SK-N-SH treated with all-trans-retinoic acid at 6 μM for 48 hours (cell line): ENCODE results near the gene NDUFA8.

ENCODE experiments used
- ATAC-seq: fragments of 200-7000 bp; cut with Tn5 transposase; 3 replicates; pipeline ENCODE4 v1.9.1; 2020; ENCODE audit warnings: mild to moderate bottlenecking, moderate library complexity
- ARNTL ChIP-seq: fragments of 450-650 bp; formaldehyde crosslinking; IDR thresholded peaks from 2 replicates; pipeline ENCODE4 v1.5.0; 2020; ENCODE audit warnings: low read depth, mild to moderate bottlenecking, moderate library complexity, borderline replicate concordance
- BACH2 ChIP-seq: fragments of 250-450 bp; sonication (Bioruptor Pico); IDR thresholded peaks from 2 replicates; pipeline ENCODE4 v1.9.0; 2021; ENCODE audit warnings: mild to moderate bottlenecking, borderline replicate concordance
- CSDC2 ChIP-seq: fragments of 250-450 bp; sonication (Bioruptor Pico); IDR thresholded peaks from 2 replicates; pipeline ENCODE4 v1.5.0; 2020; ENCODE audit warnings: mild to moderate bottlenecking, moderate library complexity
- ESRRG ChIP-seq: fragments of 250-450 bp; sonication (Bioruptor Pico); IDR thresholded peaks from 2 replicates; pipeline ENCODE4 v1.6.1; 2021; ENCODE audit warnings: mild to moderate bottlenecking
- GLIS3 ChIP-seq: fragments of 250-450 bp; sonication (Bioruptor Pico); IDR thresholded peaks from 2 replicates; pipeline ENCODE4 v1.5.0; 2020; ENCODE audit warnings: mild to moderate bottlenecking, moderate library complexity
- ISL1 ChIP-seq: fragments of 250-450 bp; sonication (Bioruptor Pico); IDR thresholded peaks from 2 replicates; pipeline ENCODE4 v2.1.2; 2022; ENCODE audit warnings: mild to moderate bottlenecking, moderate library complexity
- PATZ1 ChIP-seq: fragments of 250-450 bp; sonication (Bioruptor Pico); IDR thresholded peaks from 2 replicates; pipeline ENCODE4 v1.8.0; 2020; ENCODE audit warnings: mild to moderate bottlenecking, moderate library complexity, borderline replicate concordance
- PPARA ChIP-seq: fragments of 250-450 bp; sonication (Bioruptor Pico); IDR thresholded peaks from 2 replicates; pipeline ENCODE4 v1.5.0; 2020; ENCODE audit warnings: mild to moderate bottlenecking, borderline replicate concordance
- RARB ChIP-seq: fragments of 250-450 bp; sonication (Bioruptor Pico); IDR thresholded peaks from 2 replicates; pipeline ENCODE4 v1.8.0; 2021; ENCODE audit warnings: mild to moderate bottlenecking, moderate library complexity
- TCF4 ChIP-seq: fragments of 250-450 bp; sonication (Bioruptor Pico); IDR thresholded peaks from 2 replicates; pipeline ENCODE4 v1.8.0; 2021; ENCODE audit warnings: mild to moderate bottlenecking, moderate library complexity, borderline replicate concordance
- TOX ChIP-seq: fragments of 250-450 bp; sonication (Bioruptor Pico); IDR thresholded peaks from 2 replicates; pipeline ENCODE4 v1.8.0; 2021; ENCODE audit warnings: mild to moderate bottlenecking, moderate library complexity, borderline replicate concordance
- TSHZ2 ChIP-seq: fragments of 250-450 bp; sonication (Bioruptor Pico); IDR thresholded peaks from 2 replicates; pipeline ENCODE4 v1.5.0; 2020; ENCODE audit warnings: mild to moderate bottlenecking, moderate library complexity
- ZC3H10 ChIP-seq: fragments of 250-450 bp; sonication (Bioruptor Pico); IDR thresholded peaks from 2 replicates; pipeline ENCODE4 v1.5.1; 2021; ENCODE audit warnings: mild to moderate bottlenecking, moderate library complexity
- ZFP3 ChIP-seq: fragments of 250-450 bp; sonication (Bioruptor Pico); IDR thresholded peaks from 2 replicates; pipeline ENCODE4 v1.5.0; 2020; ENCODE audit warnings: mild to moderate bottlenecking, moderate library complexity
- ZNF70 ChIP-seq: fragments of 450-650 bp; formaldehyde crosslinking; IDR thresholded peaks from 2 replicates; pipeline ENCODE4 v1.5.0; 2020; ENCODE audit warnings: mild to moderate bottlenecking, moderate library complexity
- ZNF8 ChIP-seq: fragments of 450-650 bp; formaldehyde crosslinking; IDR thresholded peaks from 2 replicates; pipeline ENCODE4 v1.5.0; 2020; ENCODE audit warnings: mild to moderate bottlenecking, moderate library complexity
- TF ChIP-seq, protein P1 (sequence below): fragments of 250-450 bp; sonication (Bioruptor Pico); IDR thresholded peaks from 2 replicates; pipeline ENCODE4 v1.5.1; 2021; ENCODE audit warnings: mild to moderate bottlenecking, moderate library complexity

The NDUFA8 gene

DNA sequence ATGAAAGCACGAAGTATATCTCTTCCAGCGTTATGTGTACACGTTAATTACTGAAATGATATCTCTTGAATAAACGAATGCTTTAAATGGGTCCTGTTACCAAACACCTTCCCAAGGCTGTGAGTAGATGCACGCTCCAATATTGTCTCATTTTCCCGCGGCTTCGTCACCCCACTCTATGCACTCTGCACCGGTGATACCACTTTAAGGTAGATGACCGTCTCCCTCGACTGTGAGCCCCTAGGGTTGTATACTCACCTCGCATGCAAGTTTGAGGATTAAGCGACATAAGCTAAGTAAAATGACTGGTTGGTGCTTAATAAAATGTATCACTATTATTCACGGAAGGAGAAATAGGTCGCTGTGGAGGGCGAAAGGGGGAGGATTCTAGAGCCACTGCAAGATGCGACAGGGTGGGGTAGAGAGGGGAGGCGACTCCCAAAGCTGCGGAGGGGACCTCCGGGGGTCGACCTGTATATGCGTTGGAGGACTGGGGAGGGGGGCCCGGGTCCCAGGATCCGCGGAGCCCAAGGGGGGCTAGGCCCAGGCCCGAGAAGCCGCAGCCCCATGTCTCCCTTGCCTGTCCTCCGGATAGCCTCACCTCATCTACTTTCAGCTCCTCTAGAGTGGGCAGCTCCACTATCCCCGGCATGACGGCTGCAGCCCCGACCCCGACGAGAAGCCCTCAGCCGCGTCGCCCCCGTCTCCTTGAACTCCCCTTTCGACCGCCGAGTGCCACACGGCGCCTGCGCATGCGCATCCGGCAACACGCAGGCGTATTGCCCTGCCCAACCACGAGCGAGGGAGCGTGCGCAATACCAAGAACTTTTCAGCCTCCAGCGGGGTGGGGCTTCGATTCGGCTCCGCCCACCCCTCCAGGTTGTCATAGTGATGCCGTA, at the start of gene NDUFA8, which contains the start of gene MORN5:
TSS of gene NDUFA8 (minus strand) at position 754 of the 899 bp plus-strand sequence. CDS start at position 652, 102 bp downstream.
TSS of gene MORN5 (plus strand) at position 883 of the 899 bp plus-strand sequence. CDS start 65 bp downstream, outside the sequence.
- TF ChIP-seq PATZ1 (no peak), CSDC2 (CRISPR knock-in tag) (no peak), TSHZ2 (no peak), TCF4 (CRISPR knock-in tag) (no peak)
- TF ChIP-seq, protein P1, sequence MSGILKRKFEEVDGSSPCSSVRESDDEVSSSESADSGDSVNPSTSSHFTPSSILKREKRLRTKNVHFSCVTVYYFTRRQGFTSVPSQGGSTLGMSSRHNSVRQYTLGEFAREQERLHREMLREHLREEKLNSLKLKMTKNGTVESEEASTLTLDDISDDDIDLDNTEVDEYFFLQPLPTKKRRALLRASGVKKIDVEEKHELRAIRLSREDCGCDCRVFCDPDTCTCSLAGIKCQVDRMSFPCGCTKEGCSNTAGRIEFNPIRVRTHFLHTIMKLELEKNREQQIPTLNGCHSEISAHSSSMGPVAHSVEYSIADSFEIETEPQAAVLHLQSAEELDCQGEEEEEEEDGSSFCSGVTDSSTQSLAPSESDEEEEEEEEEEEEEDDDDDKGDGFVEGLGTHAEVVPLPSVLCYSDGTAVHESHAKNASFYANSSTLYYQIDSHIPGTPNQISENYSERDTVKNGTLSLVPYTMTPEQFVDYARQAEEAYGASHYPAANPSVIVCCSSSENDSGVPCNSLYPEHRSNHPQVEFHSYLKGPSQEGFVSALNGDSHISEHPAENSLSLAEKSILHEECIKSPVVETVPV (CRISPR knock-in tag), result no peak
- TF ChIP-seq, all 23 proteins: peak for 0
- ATAC-seq, result peak; percentile 97

DNA sequence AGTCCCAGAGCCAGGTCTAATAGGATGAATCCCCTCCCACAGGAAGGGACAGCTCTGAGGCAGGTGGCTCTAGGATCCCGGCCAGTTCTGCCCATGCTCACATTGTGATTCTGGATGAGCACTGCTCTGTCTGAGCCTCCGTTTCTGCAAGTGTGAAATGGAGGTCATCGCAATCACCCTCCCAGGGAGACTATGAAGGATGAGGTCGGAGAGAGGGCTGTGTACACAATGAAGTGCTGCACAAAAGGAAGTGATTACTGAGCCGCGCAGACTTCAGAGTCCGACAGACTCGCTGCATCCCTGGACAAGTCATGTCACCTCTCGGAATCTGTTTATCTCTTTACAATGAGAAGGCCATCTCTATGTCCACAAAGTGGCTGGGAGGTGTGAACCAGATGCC, 47.5 kb upstream of the NDUFA8 start:
- no peak for TF ChIP-seq RARB (CRISPR knock-in tag)
- no peak for TF ChIP-seq PATZ1
- TF ChIP-seq ARNTL (CRISPR knock-in tag), result no peak
- no peak for TF ChIP-seq GLIS3 (CRISPR knock-in tag)
- no peak for TF ChIP-seq TOX
- no peak for TF ChIP-seq ZNF8 (CRISPR knock-in tag)
- TF ChIP-seq, protein P1 (CRISPR knock-in tag), result no peak
- TF ChIP-seq BACH2, result no peak
- TF ChIP-seq TSHZ2, result no peak
- no peak for TF ChIP-seq ESRRG (CRISPR knock-in tag)
- no peak for TF ChIP-seq PPARA (CRISPR knock-in tag)
- no peak for TF ChIP-seq ZFP3 (CRISPR knock-in tag)
- no peak for TF ChIP-seq CSDC2 (CRISPR knock-in tag)
- no peak for TF ChIP-seq ZC3H10
- no peak for TF ChIP-seq ZNF70
- TF ChIP-seq ISL1, result no peak
- no peak for TF ChIP-seq TCF4 (CRISPR knock-in tag)
- no peak for ATAC-seq
